Epidermal melanocyte (primary cell): ENCODE results near the gene C2orf92.
"Not testable (repeated sequence)": the region's sequence is repeated elsewhere in the genome, so short reads cannot be mapped to it uniquely, and the experiment has no call there.

Experiments
- DNase-seq: peaks from one replicate; pipeline ENCODE4 v3.0.0; 2011; ENCODE audit warnings: low spot score; ENCODE audit not compliant: insufficient read length

Gene C2orf92

GRCh38 chr2:97669448-97669847, at the start of gene C2orf92:
TSS of gene C2orf92 (plus strand) at chr2:97669713. CDS start at chr2:97669789, 76 bp downstream.
- DNase-seq = no peak

DNA sequence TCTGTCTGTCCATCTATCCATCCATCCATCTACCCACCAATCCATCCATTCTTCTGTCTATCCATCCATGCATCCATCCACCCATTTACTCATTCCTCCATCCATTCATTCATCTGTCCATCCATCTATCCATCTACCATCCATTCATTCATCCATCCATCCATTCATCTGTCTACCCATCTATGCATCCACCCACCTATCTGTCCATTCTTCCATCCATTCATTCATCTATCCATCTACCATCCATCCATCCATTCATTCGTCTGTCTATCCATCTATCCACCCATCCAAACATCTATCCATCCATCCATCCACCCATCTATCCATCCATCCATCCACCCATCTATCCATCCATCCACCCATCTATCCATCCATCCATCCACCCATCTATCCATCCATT, 49.0 kb upstream of the C2orf92 start:
- not testable (repeated sequence) for DNase-seq

- DNase-seq = not testable (repeated sequence)
Observed at GRCh38 chr2:97622976-97623375, 46.5 kb upstream of the C2orf92 start.

DNA sequence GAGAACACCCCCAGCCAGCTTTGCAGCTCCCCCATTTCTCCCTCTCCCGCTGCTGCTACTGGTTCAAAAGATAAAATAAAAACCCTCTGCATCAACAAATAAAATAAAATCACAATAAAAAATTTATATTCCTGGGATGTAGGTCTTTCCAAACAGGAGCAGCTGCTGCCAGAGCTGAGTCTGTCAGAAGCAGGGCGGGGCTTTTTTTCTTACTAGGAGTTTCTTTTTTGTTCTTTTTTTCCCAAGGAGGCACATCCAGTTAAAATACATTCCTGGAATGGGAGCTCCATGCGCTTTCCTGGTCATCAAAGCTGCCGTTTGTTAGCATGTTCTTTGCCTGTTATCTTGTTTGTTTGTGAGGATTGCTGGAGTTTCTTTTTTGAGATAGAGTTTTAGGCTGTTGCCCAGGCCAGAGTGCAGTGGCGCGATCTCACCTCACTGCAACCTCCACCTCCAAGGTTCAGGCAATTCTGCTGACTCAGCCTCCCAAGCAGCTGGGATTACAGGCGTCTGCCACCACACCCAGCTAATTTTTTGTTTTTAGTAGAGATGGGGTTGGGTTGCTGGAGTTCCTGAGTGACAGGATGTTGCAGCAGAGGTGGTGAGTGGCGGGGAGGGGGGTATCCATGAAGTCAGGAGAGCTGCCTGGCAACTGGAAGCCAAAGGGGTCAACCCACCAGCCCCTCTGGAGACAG, 44.0 kb upstream of the C2orf92 start:
- DNase-seq = not testable (repeated sequence)

- DNase-seq = not testable (repeated sequence)
Observed at GRCh38 chr2:97626049-97626430, 43.5 kb upstream of the C2orf92 start.

GRCh38 chr2:97644023-97644717, 25.3 kb upstream of the C2orf92 start:
- no peak for DNase-seq

- no peak for DNase-seq
Observed at GRCh38 chr2:97645112-97645694, 24.3 kb upstream of the C2orf92 start.

DNA sequence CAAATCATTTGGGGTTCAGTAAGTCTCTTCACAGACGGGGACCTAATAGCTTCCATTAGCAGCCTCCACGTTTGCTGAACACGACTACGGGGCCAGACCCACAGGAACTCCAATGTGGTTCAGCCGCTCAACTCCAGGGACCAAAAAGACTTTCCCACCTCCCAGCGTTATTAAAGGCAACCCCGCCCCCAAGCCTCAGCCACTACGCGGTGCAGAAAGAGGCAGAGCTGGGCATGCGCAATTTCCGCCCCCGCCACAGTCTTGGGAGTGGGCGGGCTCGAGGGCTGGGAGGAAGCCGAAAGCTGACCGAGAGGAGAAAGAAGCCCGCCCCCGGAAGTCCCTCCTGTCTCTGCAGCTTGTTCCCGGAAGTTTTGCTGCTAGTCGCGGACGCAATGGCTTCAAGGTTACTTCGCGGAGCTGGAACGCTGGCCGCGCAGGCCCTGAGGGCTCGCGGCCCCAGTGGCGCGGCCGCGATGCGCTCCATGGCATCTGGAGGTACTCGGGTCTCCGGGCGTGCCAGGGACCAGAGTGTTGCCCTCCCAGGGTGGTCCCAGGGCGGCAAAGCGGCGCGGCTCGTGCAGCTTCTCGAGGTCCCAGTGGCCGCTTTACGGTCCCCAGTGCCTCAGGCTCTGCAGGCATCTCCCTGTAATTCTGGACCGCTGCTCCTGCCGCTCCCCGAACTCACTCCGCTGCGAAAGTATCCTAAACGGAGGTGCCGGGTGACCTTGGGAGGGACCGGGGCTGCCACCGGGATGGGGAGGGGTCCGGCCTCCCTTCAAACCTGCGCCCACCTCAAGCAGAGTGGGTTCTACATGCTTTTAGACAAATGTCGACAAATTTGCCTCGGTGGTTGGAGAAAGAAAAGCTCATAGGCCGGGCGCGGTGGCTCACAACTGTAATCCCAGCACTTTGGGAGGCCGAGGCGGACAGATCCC, 23.6 kb upstream of the C2orf92 start, which contains the start of gene COX5B:
TSS of gene COX5B (plus strand) at position 368 of the 935 bp plus-strand sequence. CDS start at position 393, 25 bp downstream.
- peak; percentile 97 for DNase-seq

DNA sequence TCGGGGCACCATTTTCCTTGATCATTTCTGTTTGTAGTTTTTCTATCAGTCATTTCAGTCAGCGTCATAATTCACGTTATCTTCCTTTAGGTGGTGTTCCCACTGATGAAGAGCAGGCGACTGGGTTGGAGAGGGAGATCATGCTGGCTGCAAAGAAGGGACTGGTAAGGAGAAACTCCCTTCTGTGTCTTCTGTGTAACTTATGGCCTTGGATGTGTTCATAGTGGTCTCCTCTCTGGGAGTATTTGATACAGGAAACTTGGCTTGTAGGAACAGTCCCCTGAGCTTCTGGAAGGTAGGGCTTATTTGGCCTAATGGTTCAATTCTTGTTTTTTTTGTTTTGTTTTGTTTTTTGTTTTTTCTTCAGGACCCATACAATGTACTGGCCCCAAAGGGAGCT, 22.5 kb upstream of the C2orf92 start:
- DNase-seq = no peak

DNA sequence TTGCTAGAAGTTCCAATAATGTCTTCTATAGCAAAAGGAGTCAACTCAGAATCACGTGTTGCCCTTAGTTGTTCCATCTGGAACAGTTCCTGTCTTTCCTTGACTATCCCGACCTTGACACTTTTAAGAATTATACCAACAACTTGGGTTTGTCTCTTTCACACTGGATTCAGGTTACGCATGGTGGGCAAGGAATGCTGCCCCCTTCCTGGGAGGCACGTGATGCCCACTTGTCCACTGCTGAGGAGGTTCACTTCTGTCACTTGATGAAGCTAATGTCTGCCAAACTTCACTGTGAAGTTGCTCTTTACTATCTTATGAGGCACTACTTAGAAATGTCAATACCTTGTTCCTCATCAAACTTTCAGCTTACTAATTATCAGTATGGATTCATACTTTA, 18.4 kb upstream of the C2orf92 start:
- no peak for DNase-seq

DNA sequence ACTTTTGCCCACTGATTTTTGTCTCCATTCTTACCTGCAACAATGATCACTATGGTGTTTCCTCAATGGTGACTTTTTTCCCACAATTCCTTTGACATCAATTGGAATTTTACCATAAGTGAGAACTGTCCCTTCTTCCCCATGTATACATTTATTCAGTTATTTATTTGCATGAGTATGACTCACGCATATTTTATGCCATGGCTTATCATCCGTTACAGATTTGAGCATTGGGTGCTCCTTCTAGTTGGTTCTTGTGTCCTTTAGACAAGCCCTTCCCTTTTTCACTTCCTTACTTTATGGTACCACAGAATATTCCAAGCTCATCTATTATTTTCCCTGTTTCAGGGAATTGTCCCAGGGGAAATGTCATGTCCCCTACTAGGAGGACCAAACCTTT, 16.0 kb upstream of the C2orf92 start:
- no peak for DNase-seq

DNA sequence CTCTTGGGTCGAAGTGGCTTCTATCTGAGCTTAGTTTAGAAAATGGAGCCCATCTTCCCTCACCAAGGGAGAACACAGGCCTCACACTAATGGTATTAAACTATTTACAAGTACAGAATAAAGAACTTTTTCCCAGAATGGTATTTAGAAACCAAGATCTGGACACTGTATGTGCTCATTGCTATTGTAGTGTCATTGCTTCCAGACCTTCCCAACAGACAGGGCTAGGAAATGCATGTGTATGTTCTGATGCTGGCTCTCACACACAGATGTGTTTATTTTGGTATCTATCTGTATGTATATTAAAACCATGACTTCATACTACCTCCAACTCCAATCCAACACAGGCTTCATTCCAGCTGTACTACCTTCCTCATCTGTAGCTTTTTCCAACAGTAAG, 15.6 kb upstream of the C2orf92 start:
- DNase-seq = no peak

- DNase-seq = no peak
Observed at GRCh38 chr2:97654309-97654708, 15.2 kb upstream of the C2orf92 start.

DNA sequence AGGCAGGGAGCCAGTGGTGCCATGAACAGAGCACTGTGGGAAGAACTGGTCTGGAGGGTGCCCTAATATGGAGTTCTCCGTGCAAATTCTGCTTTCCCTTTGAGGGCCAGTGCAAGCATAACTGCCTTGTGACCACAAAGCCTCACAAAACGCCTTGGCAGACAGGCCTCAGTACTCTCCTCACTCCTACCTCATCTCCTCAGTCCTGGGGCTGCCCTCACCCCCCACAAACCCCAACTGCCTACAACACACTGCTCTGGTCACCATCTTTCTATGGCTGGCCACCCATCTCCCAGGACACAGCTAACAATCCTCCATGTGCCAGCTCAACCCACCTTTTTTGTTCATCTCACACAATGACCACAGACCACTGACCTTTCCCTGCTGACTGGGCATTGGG, 14.7 kb upstream of the C2orf92 start:
- no peak for DNase-seq

- no peak for DNase-seq
Observed at GRCh38 chr2:97656129-97656755, 13.3 kb upstream of the C2orf92 start.

DNA sequence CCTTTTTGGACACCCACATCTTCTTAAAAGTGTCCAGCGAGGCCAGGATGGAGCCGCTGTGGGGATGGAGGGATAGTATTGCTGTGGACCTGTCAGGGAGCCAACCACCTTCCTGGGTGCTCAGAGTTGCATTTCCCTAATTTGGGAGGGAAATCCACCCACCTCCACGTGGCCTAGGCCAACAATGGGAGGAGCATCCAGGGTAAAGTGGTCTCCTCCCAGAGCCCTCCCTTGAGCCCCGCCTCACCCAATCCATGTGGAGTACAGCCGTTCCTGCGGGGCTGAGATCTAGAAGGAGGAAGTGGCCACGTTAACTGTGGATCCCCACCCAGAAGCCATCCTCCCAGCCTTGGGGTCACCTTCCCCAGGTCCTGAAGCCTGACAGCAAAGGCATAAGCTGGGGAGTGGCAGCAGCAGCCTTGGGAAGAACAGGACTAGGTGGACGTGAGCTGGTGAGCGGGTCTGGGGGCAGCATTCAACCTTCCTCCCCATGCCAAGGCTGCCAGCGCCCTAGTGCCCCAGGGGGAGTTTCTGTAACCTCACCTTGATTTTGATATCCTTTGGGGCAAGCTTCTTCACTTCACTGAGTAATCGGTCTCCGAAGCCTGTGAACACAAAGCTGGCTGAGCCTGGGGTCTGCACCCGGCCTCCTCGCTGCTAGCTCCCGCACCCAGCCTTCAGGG, 12.5 kb upstream of the C2orf92 start:
- no peak for DNase-seq

DNA sequence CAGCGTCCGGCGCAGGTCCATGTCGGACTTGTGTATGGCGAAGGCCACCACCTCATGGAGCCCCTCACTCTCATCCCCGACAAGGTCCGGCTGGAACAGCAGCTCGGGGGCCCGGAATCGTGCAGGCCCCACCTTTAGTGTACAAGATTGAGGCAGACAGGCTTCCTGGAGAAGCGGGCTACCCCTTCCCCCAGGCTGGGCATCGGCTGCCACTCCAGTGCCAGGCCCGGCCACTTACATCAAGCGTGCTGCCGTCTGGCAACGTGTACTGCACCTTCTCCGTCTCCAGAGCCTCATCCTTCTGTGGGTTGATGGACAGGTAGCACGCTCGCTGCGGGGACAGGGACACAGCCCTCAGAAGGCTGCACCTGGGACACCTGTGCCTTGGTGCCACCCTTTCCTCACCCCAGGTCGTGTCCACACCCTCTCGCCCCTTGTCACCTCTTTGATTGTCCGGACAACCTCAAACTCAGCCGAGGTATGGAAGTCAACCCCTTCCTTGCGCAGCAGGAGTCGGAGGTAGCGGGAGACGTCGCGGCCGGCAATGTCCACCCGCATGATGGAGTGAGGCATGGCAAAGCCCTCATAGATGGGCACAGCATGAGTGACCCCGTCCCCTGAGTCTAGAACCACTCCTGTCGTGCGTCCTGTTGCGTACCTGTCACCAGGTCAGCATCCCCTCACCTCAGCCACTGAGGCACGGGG, 11.4 kb upstream of the C2orf92 start:
- no peak for DNase-seq

DNA sequence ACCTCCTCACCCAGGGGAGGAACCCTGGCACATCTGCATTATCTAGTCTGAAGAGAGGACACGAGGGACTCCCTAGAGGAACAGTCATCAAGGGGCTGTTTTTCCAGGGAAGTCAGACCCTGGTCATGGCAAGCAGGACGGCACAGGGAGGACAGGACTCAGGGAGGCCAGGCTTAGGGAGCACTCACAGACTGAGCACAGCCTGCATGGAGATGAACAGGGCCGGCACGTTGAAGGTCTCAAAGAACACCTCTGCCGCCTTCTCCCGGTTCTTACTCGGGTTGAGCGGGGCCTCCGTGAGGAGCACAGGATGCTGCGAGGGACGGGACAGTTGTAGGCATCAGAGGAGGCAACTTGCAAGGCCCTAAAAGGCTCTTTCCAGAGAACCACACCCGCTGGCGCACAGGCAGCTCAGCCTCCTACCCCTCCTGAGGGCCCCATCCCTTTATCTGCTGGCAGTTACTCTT, 10.8 kb upstream of the C2orf92 start:
- no peak for DNase-seq

DNA sequence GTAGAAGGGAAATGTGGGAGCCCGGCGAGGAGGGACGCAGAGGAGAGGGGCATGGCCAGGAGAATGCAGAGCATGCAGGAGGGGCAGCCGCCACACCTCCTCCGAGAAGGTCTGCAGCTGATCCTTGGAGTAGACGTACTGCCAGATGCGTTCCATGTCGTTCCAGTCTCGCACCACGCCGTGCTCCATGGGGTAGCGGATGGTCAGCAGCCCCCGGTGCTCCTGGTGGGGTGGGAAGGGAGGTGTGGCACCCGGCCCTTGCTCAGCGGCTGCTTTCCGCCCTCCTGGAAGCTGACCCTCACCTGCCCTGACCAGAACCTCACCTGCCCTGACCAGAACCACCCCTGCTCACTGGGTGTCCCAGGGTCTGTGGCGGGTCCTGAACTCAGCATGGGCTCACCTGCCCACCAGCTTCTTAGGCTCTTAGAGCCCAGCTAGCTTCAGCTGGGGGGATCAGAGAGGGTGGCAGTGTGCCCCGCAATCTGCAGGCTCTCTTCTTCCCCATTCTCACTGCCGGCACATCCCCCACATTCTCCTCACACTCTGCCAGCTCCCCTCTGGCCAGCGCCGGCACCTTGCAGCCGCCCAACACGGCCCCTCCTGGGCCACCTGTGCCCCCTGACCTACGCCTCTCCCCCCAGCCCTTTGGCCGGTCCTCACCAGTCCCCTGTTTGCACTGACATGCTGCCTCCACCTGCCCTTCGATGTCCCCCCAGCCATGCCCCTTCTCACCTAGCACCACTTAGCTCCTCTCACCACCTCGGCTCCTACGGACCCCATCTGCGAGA, 10.1 kb upstream of the C2orf92 start:
- DNase-seq = no peak
